Embryonic facial prominence (tissue), 1 donor: ENCODE results near the gene SETBP1.

Source experiments
- DNase-seq: peaks from one replicate; pipeline ENCODE4 v3.0.0-alpha.2; 2016; ENCODE audit errors: extremely low spot score

The SETBP1 gene

GRCh38 chr18:44680273-44681075 lies at the start of gene SETBP1:
Gene SETBP1 (plus strand): TSS chr18:44680888. CDS start chr18:44701347, 20,459 bp downstream.
- DNase-seq: peak; percentile 68

DNA sequence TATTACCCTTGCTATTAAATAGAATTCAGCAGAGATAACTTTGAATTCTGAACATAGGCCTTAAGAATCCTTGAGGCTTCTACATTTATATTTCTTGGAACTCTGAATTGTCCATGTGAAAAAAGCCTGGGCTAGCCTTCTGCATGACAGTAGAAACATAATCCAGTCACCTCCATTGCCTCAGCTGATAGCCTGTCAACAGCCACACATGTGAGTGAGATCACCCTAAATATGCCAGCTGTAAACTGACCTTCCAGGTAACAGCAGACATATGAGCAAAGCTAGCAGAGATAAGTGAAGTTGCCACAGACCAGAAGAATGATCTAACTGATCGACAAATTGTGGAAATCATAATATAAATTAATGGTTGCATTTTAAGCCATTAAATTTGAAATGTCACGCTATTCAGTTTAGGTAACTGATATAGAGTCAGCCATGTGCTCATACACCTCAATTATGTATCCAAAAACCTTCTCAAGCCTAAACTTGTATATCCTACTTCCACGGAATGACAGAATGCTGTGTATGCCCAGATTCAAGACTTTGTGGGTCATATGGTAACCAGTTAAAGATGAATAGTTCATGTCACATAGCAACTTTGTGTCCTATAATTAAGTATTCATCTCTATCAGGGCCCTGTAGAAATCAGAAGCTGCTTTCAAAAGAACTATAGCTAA lies 48.1 kb upstream of the SETBP1 start:
- no peak for DNase-seq

DNA sequence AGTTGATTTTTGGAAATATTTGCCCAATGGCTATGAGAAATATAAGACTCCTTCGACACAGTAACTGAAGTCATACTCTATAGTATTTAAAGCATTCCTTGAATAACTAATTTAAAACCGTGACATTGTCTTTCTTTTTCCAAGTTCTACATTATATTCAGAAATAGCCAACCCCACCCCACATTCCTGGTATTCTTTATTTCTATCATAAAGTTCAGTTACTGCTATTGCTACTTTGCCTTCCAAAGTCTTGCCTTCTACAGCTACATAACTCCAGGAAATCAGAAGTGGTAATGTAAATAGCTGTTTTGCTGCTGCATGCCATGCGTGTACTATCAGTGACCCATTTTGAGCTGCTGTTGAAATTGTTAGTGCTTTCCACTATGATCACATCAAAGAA lies 45.1 kb upstream of the SETBP1 start:
- DNase-seq: no peak

DNA sequence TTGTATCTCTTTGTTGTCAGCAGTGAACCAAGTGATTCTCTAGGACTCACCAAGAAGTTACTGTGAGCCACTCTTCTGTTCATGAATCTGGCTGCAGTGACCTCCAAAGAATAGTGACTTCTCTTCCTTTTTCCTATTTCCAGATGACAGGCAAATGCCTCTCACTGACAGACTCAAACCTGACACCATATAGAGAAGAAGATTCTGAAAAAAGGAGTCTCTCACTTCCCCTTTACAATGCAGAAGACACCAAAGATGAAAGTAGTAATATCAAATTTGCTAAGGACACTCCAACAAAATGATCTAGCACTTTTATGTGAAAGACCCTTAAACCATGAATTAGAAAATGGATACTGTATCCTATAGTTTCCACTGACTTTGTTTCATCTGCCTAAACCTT lies 44.4 kb upstream of the SETBP1 start:
- no peak for DNase-seq

DNA sequence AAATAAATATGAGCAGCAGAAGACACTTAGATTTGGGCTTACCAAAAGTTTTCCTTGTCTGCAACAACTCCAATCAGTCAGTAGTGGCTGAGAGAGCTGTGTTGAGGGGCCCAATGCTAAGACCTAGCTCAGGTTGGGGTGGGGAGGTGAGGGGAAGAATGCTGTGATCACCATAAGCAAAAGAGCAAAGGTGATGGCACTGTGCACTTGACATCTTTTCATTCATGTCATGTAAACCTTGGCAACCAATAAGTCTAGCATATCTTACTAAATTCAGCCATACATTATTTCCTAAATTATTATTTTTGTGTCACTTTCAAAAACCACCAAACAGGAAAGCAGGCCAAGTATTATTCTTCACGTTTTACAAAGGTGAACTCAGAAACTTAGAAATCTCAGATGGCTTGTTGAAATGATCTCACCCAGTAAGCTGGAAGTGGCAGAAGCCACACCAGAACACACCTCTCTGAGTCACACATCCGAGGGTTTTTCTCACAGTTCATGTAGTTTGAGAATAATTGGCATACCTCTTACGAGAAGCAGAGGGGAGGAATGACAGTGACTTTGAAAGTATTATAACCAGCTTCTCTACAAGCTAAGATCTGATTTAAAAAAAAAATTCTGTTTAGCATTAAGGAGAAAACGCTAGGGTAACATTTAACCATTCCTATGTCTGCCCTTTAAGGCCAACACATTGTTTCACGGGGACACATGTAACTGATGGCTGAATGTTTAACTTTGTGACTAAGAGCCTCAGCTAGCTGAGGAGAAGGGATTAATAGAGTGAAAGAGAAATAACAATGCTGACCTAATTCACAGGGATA lies 43.3 kb upstream of the SETBP1 start:
- DNase-seq: no peak

- no peak for DNase-seq
These were observed 42.6 kb upstream of the SETBP1 start for GRCh38 chr18:44638034-44638540.

DNA sequence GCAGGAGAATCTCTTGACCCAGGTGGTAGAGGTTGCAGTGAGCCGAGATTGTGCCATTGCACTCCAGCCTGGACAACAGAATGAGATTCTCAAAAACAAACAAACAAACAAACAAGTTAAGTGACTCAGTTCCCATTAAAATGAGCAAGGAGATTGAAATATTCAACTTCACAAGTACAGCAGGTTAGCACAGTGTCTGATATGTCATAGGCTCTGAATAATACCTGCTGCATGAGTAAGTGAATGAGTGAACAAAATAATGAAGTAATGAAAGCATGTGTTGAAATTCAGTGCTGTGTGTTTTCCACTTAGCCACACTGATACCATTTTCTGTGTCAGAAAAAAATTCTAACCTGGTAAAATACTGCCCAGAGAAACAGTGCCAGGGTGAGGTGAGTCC lies 41.9 kb upstream of the SETBP1 start:
- no peak for DNase-seq

DNA sequence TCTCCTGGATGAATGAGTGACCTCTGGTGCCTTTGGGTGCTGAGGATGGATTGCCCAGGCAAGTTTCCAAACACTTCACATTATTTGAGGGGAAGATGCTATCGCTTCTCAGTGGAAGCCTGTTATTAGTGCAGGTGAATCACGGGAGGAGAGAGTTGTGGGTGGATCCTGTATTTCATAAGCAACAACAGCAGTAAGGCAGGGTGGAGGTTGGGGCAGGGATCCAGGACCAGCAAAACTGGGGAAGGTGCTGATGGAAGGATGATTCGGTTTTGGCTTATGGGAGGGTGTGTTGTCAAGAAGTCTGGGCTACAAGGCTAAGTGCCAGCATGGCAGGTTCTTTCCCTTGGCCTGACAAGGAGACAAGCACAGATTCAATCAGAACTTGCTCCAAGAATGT lies 37.7 kb upstream of the SETBP1 start:
- DNase-seq: no peak

GRCh38 chr18:44651478-44651877 lies 29.2 kb upstream of the SETBP1 start:
- DNase-seq: no peak

GRCh38 chr18:44651918-44652572 lies 28.6 kb upstream of the SETBP1 start:
- DNase-seq: no peak

GRCh38 chr18:44652722-44653121 lies 28.0 kb upstream of the SETBP1 start:
- DNase-seq: no peak

DNA sequence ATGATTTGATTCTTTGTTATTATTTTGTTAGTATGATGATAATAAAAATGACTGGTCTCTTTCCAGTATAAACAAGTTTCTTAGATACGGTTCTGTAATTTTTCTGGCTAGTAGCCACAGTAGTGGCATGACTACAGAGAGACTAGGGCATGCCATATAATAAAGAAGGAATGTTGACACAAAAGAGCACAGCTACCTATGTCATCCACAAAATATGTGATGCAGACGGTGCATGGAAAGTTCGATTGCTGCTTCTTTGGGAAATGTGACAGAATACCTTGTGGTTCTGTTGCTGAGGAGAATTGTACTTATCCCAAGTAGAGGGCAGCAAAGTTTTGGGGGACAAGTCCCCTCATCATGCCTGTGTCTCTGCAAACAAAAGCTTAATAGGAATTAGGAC lies 26.1 kb upstream of the SETBP1 start:
- DNase-seq: no peak

DNA sequence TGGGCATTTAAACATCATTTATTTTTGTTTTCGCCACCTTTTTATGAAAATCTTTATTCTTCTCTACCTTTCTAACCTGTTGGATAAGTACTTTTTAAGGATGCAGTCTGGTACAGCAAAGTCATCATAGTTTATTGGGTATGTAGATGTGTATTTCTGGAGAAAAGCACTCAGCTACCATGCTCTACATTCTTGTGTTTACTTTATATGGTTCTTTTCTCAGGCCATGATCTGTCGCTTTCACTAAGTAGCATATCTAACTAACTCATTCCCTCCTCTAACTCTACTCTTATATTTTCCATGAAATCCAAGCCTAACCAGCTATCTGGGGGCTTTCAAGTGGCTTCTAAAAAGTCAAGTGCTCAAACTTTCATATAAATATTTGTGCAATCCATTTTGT lies 25.3 kb upstream of the SETBP1 start:
- no peak for DNase-seq

- DNase-seq: no peak
These were observed 20.9 kb upstream of the SETBP1 start for GRCh38 chr18:44659771-44660170.

DNA sequence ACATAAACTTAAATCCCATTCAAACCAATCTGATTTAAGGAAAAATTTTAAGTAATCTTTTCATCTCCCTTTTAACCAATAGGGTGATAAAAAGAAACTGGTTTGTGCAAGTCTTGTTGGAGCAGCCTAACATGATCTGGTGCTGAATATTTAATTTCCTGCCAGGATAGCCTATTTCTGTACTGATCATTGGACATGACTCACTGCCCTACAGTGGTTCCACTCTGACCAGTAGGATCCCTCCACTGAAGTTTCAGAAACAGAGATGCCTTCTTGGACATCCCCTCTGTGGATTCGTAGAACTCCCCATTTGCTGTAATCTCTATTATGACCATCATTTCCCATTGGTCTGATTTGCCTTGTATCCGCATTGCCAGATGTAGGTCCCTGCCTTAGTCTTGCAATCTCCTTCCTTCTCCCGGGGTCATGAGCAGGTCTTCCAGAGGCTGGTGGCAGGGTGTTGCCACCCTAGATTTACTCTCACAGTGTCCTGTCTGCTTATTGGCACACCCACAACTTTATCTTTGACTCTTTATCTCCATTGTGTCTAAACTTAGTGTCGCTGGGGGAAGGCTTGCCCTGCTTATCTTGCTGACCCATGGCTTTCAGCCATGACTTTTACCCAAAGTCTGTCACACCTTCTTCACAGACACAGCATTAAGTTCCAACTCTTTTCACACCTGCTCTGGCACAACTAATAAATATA lies 12.3 kb upstream of the SETBP1 start:
- DNase-seq: no peak

GRCh38 chr18:44671914-44672313 lies 8.8 kb upstream of the SETBP1 start:
- no peak for DNase-seq

DNA sequence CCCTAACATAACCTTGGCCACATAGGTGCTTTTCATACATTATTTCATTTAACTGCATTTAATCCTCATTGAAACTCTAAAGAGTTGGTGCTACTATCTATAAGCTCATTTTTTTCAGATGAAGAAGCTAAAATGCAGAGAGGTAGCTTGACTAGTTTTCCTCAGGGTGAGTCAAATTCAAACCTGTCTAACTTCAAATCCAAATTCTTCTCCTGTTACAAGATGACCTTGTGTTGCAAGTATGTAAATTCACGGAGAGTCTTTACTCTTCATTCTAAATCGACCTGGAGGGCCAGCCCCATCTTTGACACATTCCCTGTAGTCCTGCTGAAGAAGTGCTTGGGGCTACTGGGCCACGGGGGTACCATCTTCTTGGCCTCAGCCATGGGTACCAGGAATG lies 8.2 kb upstream of the SETBP1 start:
- no peak for DNase-seq

DNA sequence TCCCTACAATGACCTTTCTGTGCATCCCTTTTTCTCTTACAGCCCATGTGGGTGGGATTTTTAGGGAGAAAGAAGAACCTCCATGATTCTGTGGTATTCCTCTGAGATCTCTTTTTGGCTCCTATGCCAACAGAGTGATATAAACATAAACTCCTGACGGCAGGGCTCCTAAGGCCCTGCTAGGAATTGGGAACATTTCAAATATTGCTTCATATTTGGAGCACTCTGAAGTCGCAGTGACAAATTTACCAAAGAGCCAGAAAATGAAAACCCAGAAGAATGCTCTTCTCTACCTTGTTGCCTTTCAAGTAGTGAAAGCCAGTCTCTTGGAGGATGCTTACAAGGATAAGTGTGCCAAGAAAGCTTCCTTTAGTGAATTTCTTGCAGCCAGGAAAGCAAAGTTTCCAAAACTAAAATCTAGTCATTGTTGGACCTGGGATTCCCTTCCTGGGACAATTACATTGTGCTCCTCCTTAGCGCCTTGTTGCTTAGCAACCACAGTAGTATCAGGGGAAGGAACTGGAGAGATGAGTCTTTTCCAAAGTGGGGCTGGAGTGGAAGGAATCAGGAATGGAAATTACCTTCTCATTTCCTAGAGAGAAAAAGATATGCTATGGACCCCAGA lies 7.3 kb upstream of the SETBP1 start:
- no peak for DNase-seq

GRCh38 chr18:44677933-44678332 lies 2.8 kb upstream of the SETBP1 start:
- DNase-seq: no peak

DNA sequence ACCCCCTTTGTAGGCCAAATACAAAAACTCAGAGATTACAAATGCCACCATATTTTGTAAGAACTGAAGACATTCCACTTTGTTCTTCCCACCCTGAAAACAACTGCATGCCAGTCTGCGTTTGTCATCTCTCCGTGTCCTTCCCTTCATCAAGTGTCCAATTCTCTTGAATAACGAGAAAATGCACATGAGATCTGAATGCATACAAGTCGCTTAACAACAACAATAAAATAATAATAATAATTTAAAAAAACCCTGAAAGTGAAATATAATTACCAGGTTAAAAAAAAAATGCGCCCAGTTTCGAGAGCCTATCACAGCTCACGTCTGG lies 2.0 kb upstream of the SETBP1 start:
- DNase-seq: no peak
